ENCODE measurements around the gene PSEN1.
"Not testable (repeated sequence)": the region's sequence is repeated elsewhere in the genome, so short reads cannot be mapped to it uniquely, and the experiment has no call there.

The PSEN1 gene

GRCh38 chr14:73140811-73141323 lies 4.6 kb downstream of the PSEN1 start:
- peaks cover 31% of the 10 kb centered on the region for H3K36me3 Mint-ChIP-seq (ENCODE audit: low read depth)
- H3K4me3 Mint-ChIP-seq, result no peak overlapping the region
- no peaks in the 10 kb centered on the region for H3K9me3 Mint-ChIP-seq
- DNase-seq (ENCODE audit: low spot score), result no peak
- peak overlapping the region; percentile 34 for H3K27ac Mint-ChIP-seq
- H3K27me3 Mint-ChIP-seq (ENCODE audit: low read depth), result no peaks in the 10 kb centered on the region
- peaks cover 24% of the 10 kb centered on the region for H3K4me1 Mint-ChIP-seq (ENCODE audit: low read depth)

GRCh38 chr14:73142216-73142615 lies 5.9 kb downstream of the PSEN1 start:
- Mint-ChIP-seq H3K4me1 (ENCODE audit: low read depth) (peaks cover 23% of the 10 kb centered on the region), H3K4me3 (no peak overlapping the region), H3K9me3 (no peaks in the 10 kb centered on the region), H3K27me3 (ENCODE audit: low read depth) (no peaks in the 10 kb centered on the region), H3K36me3 (ENCODE audit: low read depth) (peaks cover 29% of the 10 kb centered on the region), H3K27ac (peak overlapping the region; percentile 32)
- no peak for DNase-seq (ENCODE audit: low spot score)

- H3K27ac Mint-ChIP-seq, result peak overlapping the region; percentile 39
- H3K27me3 Mint-ChIP-seq (ENCODE audit: low read depth), result no peaks in the 10 kb centered on the region
- no peak overlapping the region for H3K4me3 Mint-ChIP-seq
- H3K36me3 Mint-ChIP-seq (ENCODE audit: low read depth), result peaks cover 25% of the 10 kb centered on the region
- no peaks in the 10 kb centered on the region for H3K9me3 Mint-ChIP-seq
- DNase-seq (ENCODE audit: low spot score), result no peak
- peaks cover 20% of the 10 kb centered on the region for H3K4me1 Mint-ChIP-seq (ENCODE audit: low read depth)
These were observed 6.7 kb downstream of the PSEN1 start for GRCh38 chr14:73143003-73143402.

- no peaks in the 10 kb centered on the region for H3K27me3 Mint-ChIP-seq (ENCODE audit: low read depth)
- H3K4me3 Mint-ChIP-seq, result no peak overlapping the region
- no peaks in the 10 kb centered on the region for H3K9me3 Mint-ChIP-seq
- H3K27ac Mint-ChIP-seq, result peak overlapping the region; percentile 39
- peaks cover 27% of the 10 kb centered on the region for H3K36me3 Mint-ChIP-seq (ENCODE audit: low read depth)
- peaks cover 20% of the 10 kb centered on the region for H3K4me1 Mint-ChIP-seq (ENCODE audit: low read depth)
- DNase-seq (ENCODE audit: low spot score), result no peak
These were observed 7.3 kb downstream of the PSEN1 start for GRCh38 chr14:73143617-73144016.

GRCh38 chr14:73145371-73145770 lies 9.1 kb downstream of the PSEN1 start:
- no peak overlapping the region for H3K27ac Mint-ChIP-seq
- no peak for DNase-seq (ENCODE audit: low spot score)
- H3K36me3 Mint-ChIP-seq (ENCODE audit: low read depth), result peaks cover 39% of the 10 kb centered on the region
- H3K4me1 Mint-ChIP-seq (ENCODE audit: low read depth), result peaks cover 20% of the 10 kb centered on the region
- H3K9me3 Mint-ChIP-seq, result no peaks in the 10 kb centered on the region
- no peak overlapping the region for H3K4me3 Mint-ChIP-seq
- no peaks in the 10 kb centered on the region for H3K27me3 Mint-ChIP-seq (ENCODE audit: low read depth)

GRCh38 chr14:73146111-73146510 lies 9.8 kb downstream of the PSEN1 start:
- no peak overlapping the region for H3K27ac Mint-ChIP-seq
- no peak for DNase-seq (ENCODE audit: low spot score)
- no peaks in the 10 kb centered on the region for H3K9me3 Mint-ChIP-seq
- no peak overlapping the region for H3K4me3 Mint-ChIP-seq
- H3K4me1 Mint-ChIP-seq (ENCODE audit: low read depth), result peaks cover 12% of the 10 kb centered on the region
- peaks cover 32% of the 10 kb centered on the region for H3K36me3 Mint-ChIP-seq (ENCODE audit: low read depth)
- no peaks in the 10 kb centered on the region for H3K27me3 Mint-ChIP-seq (ENCODE audit: low read depth)

GRCh38 chr14:73149753-73150152 lies 13.4 kb downstream of the PSEN1 start:
- Mint-ChIP-seq H3K27me3 (ENCODE audit: low read depth) (no peaks in the 10 kb centered on the region), H3K36me3 (ENCODE audit: low read depth) (peaks cover 29% of the 10 kb centered on the region), H3K4me1 (ENCODE audit: low read depth) (peaks cover 4% of the 10 kb centered on the region), H3K9me3 (no peaks in the 10 kb centered on the region), H3K4me3 (no peak overlapping the region), H3K27ac (no peak overlapping the region)
- no peak for DNase-seq (ENCODE audit: low spot score)

- Mint-ChIP-seq H3K36me3 (ENCODE audit: low read depth) (peaks cover 38% of the 10 kb centered on the region), H3K27me3 (ENCODE audit: low read depth) (no peaks in the 10 kb centered on the region), H3K4me1 (ENCODE audit: low read depth) (no peaks in the 10 kb centered on the region), H3K9me3 (no peaks in the 10 kb centered on the region), H3K4me3 (no peak overlapping the region), H3K27ac (no peak overlapping the region)
- DNase-seq (ENCODE audit: low spot score), result no peak
These were observed 17.0 kb downstream of the PSEN1 start for GRCh38 chr14:73153272-73153671.

- H3K27me3 Mint-ChIP-seq (ENCODE audit: low read depth), result no peaks in the 10 kb centered on the region
- DNase-seq (ENCODE audit: low spot score), result no peak
- H3K36me3 Mint-ChIP-seq (ENCODE audit: low read depth), result peaks cover 48% of the 10 kb centered on the region
- H3K4me1 Mint-ChIP-seq (ENCODE audit: low read depth), result peaks cover 2% of the 10 kb centered on the region
- H3K9me3 Mint-ChIP-seq, result no peaks in the 10 kb centered on the region
- H3K27ac Mint-ChIP-seq, result no peak overlapping the region
- H3K4me3 Mint-ChIP-seq, result no peak overlapping the region
These were observed 25.9 kb downstream of the PSEN1 start for GRCh38 chr14:73162251-73162650.

GRCh38 chr14:73166399-73166798 lies 30.1 kb downstream of the PSEN1 start:
- Mint-ChIP-seq H3K27ac (no peak overlapping the region), H3K36me3 (ENCODE audit: low read depth) (peaks cover 37% of the 10 kb centered on the region), H3K4me3 (no peak overlapping the region), H3K4me1 (ENCODE audit: low read depth) (peaks cover 3% of the 10 kb centered on the region), H3K9me3 (no peaks in the 10 kb centered on the region), H3K27me3 (ENCODE audit: low read depth) (no peaks in the 10 kb centered on the region)
- DNase-seq (ENCODE audit: low spot score), result no peak

- Mint-ChIP-seq H3K27me3 (ENCODE audit: low read depth) (no peaks in the 10 kb centered on the region), H3K27ac (no peak overlapping the region), H3K9me3 (no peaks in the 10 kb centered on the region), H3K36me3 (ENCODE audit: low read depth) (peaks cover 34% of the 10 kb centered on the region), H3K4me1 (ENCODE audit: low read depth) (peaks cover 3% of the 10 kb centered on the region), H3K4me3 (no peak overlapping the region)
- no peak for DNase-seq (ENCODE audit: low spot score)
These were observed 31.4 kb downstream of the PSEN1 start for GRCh38 chr14:73167727-73168126.

GRCh38 chr14:73168274-73168673 lies 32.0 kb downstream of the PSEN1 start:
- Mint-ChIP-seq H3K27ac (no peak overlapping the region), H3K27me3 (ENCODE audit: low read depth) (no peaks in the 10 kb centered on the region), H3K4me3 (no peak overlapping the region), H3K36me3 (ENCODE audit: low read depth) (peaks cover 32% of the 10 kb centered on the region), H3K9me3 (no peaks in the 10 kb centered on the region), H3K4me1 (ENCODE audit: low read depth) (peaks cover 3% of the 10 kb centered on the region)
- no peak for DNase-seq (ENCODE audit: low spot score)

- no peaks in the 10 kb centered on the region for H3K9me3 Mint-ChIP-seq
- no peak overlapping the region for H3K27ac Mint-ChIP-seq
- H3K27me3 Mint-ChIP-seq (ENCODE audit: low read depth), result no peaks in the 10 kb centered on the region
- peaks cover 34% of the 10 kb centered on the region for H3K36me3 Mint-ChIP-seq (ENCODE audit: low read depth)
- no peak overlapping the region for H3K4me3 Mint-ChIP-seq
- peaks cover 3% of the 10 kb centered on the region for H3K4me1 Mint-ChIP-seq (ENCODE audit: low read depth)
- DNase-seq (ENCODE audit: low spot score), result no peak
These were observed 32.4 kb downstream of the PSEN1 start for GRCh38 chr14:73168691-73169090.

- H3K27ac Mint-ChIP-seq, result not testable (repeated sequence)
These were observed 33.5 kb downstream of the PSEN1 start for GRCh38 chr14:73169855-73170254.

GRCh38 chr14:73170686-73171085 lies 34.4 kb downstream of the PSEN1 start:
- Mint-ChIP-seq H3K4me3 (no peak overlapping the region), H3K27ac (no peak overlapping the region), H3K36me3 (ENCODE audit: low read depth) (peaks cover 36% of the 10 kb centered on the region), H3K9me3 (no peaks in the 10 kb centered on the region), H3K27me3 (ENCODE audit: low read depth) (no peaks in the 10 kb centered on the region), H3K4me1 (ENCODE audit: low read depth) (peaks cover 3% of the 10 kb centered on the region)
- DNase-seq (ENCODE audit: low spot score), result no peak

More at GRCh38 chr14:73169855-73170254, 33.5 kb downstream of the PSEN1 start:
- H3K36me3 Mint-ChIP-seq (ENCODE audit: low read depth), result peaks cover 36% of the 10 kb centered on the region
- H3K9me3 Mint-ChIP-seq; H3K4me3 Mint-ChIP-seq; H3K4me1 Mint-ChIP-seq (ENCODE audit: low read depth); H3K27me3 Mint-ChIP-seq (ENCODE audit: low read depth); DNase-seq (ENCODE audit: low spot score): not testable (repeated sequence)
